NCI-H2029 treated with DMSO at 0.1 percent for 48 hours (cell line): ENCODE data around the gene RGP1.

Experiments used
- DNase-seq: peaks from one replicate; lab custom pipeline; 2025; lab: John Stamatoyannopoulos, UW

Gene RGP1

DNA sequence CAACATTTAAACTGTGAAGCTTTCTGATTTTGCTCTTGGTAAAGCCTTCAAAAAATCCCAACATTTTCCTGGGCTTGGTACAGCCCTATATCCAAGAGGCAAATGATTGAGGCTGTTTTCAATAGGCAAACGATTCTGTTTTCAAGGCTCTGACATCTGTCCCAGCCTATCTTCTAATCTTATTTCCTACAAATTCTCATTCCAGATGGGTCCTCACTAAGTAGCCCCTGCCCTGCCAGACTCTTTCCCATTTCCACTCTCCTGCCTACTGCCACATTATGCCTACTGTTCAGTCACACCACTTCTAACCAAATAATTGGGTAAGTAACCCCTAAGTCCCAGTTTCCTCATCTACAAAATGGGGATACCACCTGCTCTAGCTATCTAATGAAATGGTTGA lies 3.5 kb upstream of the RGP1 start:
- DNase-seq: no peak

GRCh38 chr9:35746583-35746982 lies 2.5 kb upstream of the RGP1 start:
- no peak for DNase-seq

DNA sequence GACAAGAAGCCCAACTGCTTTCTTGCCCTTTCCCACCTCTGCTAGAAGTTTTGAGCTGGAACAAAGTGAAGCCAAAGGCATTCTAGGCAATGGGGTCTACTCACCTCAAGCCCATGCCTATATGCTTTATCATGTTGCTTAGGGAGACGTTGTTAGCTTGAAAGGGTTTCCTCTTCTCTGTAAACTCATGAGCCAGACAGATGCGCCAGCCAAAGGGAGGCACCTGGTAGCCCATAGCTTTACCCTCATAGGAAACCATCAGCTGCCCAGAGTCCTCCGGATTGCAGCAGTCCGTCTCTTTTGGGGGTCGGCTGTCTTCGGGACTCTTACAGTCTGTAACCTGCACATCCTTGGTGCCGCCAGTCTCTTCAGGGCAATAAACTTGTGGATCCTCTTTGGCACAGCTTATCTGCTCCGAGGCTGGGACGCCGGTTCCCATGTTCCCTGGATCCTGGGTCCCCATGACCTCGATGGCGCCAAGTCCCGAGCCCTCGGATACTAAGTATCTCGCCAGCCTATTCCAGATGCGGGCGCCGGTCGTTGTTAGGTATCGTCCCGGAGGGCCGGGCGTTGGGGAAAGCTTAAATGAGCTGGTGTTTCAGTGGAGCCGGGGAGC lies 737 bp upstream of the RGP1 start:
- DNase-seq: no peak

- no peak for DNase-seq
These were observed 598 bp downstream of the RGP1 start for GRCh38 chr9:35749515-35750255.

GRCh38 chr9:35750256-35750531 lies 1.1 kb downstream of the RGP1 start:
- no peak for DNase-seq

GRCh38 chr9:35753466-35753865 lies 4.4 kb downstream of the RGP1 start:
- DNase-seq: no peak

DNA sequence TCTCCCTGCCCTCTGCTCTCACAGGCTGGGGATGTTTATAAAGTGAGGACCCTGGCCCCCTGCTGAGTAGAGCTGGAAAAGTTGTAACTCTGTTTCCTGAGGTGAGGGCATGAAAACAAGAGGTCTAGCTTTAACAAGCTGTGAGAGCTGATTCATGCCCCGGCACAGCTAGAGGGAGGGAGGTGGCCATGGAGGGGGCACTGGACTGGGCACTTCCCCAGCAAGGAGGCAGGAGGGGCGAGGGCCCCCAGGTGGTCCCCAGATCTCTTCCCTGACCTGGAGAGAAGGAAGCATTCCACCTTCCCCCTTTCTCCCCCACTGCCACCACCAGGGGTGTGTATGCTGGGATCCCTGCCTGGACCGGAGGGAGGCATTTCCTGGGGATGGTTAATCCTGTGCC lies 5.2 kb downstream of the RGP1 start, which contains the start of gene MSMP:
TSS of gene MSMP (minus strand) at position 13 of the 400 bp plus-strand sequence. CDS start 147 bp downstream, outside the sequence.
- no peak for DNase-seq

DNA sequence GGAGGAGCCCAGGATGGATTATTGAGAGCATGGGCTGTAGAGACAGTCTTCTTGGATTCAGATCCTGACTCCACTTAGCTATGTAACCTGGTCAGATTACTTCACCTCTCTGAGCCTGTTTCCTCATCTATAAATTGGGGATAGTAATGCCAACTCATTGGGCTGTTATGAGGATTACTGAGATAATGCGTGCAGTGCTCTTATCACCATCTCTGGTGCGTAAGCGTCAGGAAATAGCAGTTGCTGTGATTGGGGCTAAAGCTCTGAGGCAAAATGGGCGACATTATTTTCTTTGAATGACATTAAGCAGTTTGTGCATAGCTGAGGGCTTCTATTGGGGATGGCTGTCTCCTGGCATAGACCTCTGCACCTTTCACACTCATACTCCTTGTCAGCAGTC lies 6.0 kb downstream of the RGP1 start:
- DNase-seq: no peak

- DNase-seq: peak; percentile 54
These were observed 7.5 kb downstream of the RGP1 start for GRCh38 chr9:35756275-35757225.

DNA sequence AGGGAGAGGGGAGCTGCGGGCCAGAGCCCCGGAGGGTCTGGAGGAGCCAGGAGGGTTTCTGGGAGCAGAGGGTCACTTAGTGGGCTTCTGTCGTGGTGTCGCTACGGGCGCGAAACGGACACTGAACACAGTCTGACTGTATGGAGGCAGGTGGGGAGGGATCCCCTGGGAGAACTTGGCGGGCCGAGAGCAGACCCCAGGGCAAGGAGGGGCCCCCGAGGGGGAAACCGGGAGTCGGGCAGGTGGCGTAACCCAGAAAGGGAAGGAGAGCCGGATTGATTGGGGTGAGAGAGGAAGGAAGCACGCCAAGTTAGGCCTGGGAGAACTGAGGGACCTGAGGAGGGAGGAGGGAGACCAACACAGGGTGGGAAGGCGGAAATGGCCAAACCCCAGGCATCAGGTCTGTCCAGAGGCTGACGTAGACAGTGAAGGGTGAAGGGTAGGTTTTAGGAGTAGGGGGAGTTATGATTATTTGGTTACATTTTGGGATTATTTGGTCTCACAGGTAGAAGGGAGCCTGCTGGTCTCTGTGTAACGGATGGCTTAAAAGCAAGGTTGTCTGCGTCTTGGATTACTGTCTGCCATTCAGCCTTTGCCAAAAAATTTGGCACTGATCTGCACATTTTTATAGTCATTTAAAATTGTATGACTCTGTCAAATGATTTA lies 8.3 kb downstream of the RGP1 start:
- DNase-seq: peak; percentile 57

- DNase-seq: no peak
These were observed 8.8 kb downstream of the RGP1 start for GRCh38 chr9:35757892-35758275.

- DNase-seq: no peak
These were observed 9.5 kb downstream of the RGP1 start for GRCh38 chr9:35758475-35759050.

- no peak for DNase-seq
These were observed 10.7 kb downstream of the RGP1 start for GRCh38 chr9:35759795-35760194.

- peak; percentile 45 for DNase-seq
These were observed 11.6 kb downstream of the RGP1 start for GRCh38 chr9:35760651-35761050.

- DNase-seq: no peak
These were observed 14.1 kb downstream of the RGP1 start for GRCh38 chr9:35763181-35763580.

DNA sequence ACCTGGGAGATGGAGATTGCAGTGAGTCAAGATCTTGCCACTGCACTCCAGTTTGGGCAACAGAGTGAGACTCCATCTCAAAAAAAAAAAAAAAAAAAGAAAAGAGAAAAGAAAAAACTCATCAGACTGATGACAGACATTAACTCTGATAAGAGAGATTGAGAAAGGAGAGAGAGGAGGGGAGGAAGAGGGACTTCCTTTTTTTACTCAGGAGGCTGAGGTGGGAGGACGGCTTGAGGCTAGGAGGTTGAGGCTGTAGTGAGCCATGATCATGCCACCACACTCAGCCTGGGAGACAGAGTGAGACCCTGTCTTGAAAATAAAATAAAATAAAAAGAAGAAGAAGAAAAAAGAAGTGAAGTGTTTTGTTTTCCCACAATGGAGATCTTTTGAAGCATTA lies 14.7 kb downstream of the RGP1 start:
- DNase-seq: no peak

GRCh38 chr9:35766997-35767396 lies 17.9 kb downstream of the RGP1 start:
- DNase-seq: no peak

- DNase-seq: no peak
These were observed 18.4 kb downstream of the RGP1 start for GRCh38 chr9:35767458-35767857.

DNA sequence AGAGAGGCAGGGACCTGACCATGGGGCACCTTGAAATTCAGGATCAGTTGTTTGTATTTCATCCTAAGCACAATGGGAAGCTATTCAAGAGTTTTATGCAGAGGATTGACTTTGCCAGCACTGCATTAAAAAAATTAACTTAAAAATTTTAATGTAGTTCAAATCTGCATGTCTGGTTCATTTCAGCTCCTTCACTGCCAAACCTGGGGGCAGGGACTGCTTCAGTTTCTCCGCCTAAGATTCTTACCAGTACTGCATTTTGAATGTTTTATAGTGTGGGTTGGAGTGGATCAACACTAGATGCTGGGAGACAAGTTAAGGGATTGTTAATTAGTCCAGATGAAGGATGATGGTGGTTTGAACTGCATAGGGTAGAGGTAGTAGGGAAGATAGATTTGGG lies 20.7 kb downstream of the RGP1 start:
- no peak for DNase-seq

DNA sequence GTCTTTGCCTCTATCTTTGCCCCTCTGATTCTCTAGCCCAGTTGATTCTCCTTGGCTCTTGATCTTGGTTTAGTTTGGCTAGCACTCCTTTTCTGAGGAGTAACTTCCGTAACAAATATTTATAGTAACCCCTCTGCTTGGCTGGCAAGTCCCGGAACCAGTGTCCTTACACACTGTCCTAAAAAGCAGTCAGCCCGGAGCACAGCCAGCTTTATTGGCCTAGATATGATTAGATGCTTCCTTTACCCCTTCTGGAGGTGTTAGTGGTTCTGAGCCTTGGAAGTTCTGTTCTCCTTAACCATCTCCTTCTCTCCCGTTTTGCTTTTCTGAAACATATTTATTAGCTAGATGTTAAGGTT lies 22.0 kb downstream of the RGP1 start:
- DNase-seq: peak; percentile 64

GRCh38 chr9:35771534-35771933 lies 22.4 kb downstream of the RGP1 start:
- peak; percentile 96 for DNase-seq

DNA sequence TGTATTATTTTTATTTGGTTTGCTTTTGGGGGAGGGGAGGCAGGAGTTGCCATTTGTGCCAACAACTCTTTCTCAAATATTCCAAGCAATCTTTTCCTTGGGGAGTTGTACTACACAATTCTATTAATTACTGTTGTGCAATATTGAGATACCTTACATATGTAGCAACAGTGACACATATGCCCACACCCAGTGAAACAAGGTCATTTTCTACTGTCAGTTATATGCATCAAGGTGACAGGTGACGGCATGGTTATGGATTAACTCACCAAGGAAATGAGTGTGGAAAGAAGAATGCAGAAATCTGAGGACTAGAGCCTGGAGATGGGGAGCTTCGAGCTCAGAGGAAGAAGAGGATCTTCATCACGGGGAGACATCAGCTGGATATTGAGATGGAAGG lies 22.9 kb downstream of the RGP1 start:
- DNase-seq: peak; percentile 67
